ENCODE data around the gene TEAD1.

Gene TEAD1

DNA sequence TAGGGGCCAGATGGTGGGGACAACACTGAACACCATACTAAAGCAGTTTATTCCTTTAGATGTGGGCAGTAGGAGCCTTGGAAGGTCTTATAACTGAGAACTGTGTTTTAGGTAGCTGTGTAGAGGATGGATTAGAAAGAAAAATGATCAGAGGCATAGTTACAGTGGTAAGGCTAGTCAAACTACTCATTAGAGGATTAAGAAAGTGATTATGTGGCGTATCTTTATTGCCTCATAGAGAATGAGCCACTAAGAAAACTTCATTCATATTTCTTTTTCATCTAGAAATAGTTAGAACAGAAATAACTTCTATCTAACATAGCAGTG lies 179.1 kb downstream of the TEAD1 start:
- Mint-ChIP-seq H3K4me3 (no peak overlapping the region), H3K9me3 (no peaks in the 10 kb centered on the region), H3K36me3 (no peaks in the 10 kb centered on the region), H3K27ac (no peak overlapping the region), H3K27me3 (peaks cover 8% of the 10 kb centered on the region), H3K4me1 (no peaks in the 10 kb centered on the region)
- ATAC-seq, result no peak

DNA sequence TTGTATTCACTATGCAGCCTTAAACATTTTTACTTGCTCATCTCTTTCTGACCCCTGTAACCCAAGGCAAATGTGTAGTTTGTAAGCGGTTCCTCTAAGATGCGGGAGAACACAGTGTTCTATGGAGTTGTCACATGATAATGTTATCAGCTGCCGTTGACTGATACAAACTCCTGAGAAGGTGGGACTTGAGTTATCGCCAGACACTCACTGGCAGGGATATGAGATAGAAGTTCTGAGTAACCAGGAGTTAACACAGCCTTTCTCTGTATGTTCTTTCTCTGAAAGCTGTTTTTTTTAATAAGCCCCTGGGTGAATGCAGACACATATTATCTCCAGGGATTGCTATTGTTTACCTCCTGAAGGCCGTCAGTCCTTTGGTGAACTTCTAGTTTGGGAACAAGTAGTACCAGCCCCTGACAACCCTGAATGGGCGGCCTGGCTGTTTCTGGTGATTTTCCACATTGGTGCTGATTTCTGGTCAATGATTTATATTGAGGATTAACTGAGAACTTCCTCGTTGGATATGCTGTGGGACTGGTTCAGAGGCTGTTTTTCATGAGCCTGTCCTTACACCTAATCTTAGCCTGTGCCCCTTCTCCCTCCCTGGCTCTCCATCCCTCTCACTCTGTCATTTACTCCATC lies 179.6 kb downstream of the TEAD1 start:
- no peak for ATAC-seq
- no peaks in the 10 kb centered on the region for H3K36me3 Mint-ChIP-seq
- no peak overlapping the region for H3K27ac Mint-ChIP-seq
- peaks cover 8% of the 10 kb centered on the region for H3K27me3 Mint-ChIP-seq
- H3K4me1 Mint-ChIP-seq, result no peaks in the 10 kb centered on the region
- H3K9me3 Mint-ChIP-seq, result no peaks in the 10 kb centered on the region
- no peak overlapping the region for H3K4me3 Mint-ChIP-seq

DNA sequence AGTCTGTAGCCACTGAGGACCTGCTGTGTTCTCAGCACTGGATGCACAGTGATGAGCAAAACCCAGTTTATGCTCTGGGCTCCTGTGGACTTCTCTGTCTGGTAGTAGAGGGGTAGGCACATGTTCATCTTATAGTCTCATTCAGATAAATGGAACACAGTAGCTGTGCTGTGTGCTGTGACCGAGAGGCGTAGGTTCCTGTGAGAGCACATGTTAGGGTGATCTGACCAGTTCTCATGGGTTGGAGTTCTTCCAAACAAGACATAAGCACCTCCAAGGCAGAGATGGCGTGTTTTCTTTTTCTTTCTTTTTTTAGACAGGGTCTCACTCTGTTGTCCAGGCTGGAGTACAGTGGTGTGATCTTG lies 180.1 kb downstream of the TEAD1 start:
- Mint-ChIP-seq H3K27me3 (peaks cover 8% of the 10 kb centered on the region), H3K4me1 (no peaks in the 10 kb centered on the region), H3K36me3 (no peaks in the 10 kb centered on the region), H3K27ac (no peak overlapping the region), H3K4me3 (no peak overlapping the region), H3K9me3 (no peaks in the 10 kb centered on the region)
- no peak for ATAC-seq

DNA sequence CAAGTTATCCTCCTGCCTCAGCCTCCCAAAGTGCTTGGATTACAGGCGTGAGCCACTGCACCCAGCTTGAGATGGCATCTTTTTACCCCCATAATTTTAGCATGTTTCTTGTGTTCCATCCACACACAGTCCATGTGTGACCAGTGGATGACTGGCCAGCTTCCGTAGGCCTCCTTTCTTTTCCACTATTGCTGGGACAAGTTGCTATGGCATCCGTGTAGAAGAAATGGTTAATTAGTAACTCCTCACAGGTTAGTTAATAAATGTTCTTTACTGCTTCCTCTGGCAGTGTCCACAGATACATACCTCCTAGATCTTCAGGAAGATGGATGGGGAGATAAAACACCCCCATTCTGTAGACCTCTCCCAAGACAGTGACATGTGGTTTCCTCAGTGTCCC lies 180.6 kb downstream of the TEAD1 start:
- Mint-ChIP-seq H3K4me1 (no peaks in the 10 kb centered on the region), H3K27ac (no peak overlapping the region), H3K9me3 (no peaks in the 10 kb centered on the region), H3K4me3 (no peak overlapping the region), H3K27me3 (peaks cover 8% of the 10 kb centered on the region), H3K36me3 (no peaks in the 10 kb centered on the region)
- no peak for ATAC-seq

DNA sequence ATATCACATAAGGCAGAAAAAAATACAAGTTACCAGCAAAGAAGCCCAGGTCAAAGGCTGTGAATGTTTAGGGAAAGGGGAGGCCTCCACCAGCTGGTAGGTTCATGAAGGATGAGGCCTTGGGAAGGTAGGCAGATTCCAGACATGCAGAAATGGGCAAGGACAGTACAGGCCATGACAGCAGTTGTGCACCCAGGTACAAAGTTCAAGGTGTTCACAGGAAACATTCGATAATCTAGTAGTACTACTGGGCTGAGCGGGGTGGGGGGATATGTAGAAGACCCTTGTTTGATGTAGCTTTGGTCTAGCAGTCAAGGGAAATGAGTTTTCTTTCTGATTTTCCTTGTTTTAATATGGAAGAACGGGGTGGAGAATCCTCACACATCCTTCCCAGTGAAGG lies 182.1 kb downstream of the TEAD1 start:
- Mint-ChIP-seq H3K27ac (no peak overlapping the region), H3K9me3 (no peaks in the 10 kb centered on the region), H3K27me3 (peaks cover under 1% of the 10 kb centered on the region), H3K36me3 (no peaks in the 10 kb centered on the region), H3K4me1 (no peaks in the 10 kb centered on the region), H3K4me3 (no peak overlapping the region)
- no peak for ATAC-seq

DNA sequence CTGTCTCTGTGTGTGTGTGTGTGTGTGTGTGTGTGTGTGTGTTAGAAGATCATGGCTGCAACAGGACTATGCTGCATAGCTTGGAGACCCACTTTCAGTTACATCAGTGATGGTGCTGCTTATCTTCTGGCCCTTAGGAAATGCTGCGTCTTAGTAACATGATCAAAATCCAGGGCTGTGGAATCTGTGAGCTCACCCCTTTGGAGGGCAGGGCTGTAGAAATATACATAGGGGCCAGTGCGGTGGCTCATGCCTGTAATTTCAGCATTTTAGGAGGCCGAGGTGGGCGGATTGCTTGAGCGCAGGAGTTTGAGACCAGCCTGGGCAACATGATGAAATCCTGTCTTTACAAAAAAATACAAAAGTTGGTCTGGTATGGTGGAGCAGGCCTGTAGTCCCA lies 183.4 kb downstream of the TEAD1 start:
- no peak overlapping the region for H3K27ac Mint-ChIP-seq
- no peaks in the 10 kb centered on the region for H3K36me3 Mint-ChIP-seq
- H3K4me3 Mint-ChIP-seq, result no peak overlapping the region
- no peaks in the 10 kb centered on the region for H3K27me3 Mint-ChIP-seq
- no peak for ATAC-seq
- no peaks in the 10 kb centered on the region for H3K4me1 Mint-ChIP-seq
- H3K9me3 Mint-ChIP-seq, result no peaks in the 10 kb centered on the region

DNA sequence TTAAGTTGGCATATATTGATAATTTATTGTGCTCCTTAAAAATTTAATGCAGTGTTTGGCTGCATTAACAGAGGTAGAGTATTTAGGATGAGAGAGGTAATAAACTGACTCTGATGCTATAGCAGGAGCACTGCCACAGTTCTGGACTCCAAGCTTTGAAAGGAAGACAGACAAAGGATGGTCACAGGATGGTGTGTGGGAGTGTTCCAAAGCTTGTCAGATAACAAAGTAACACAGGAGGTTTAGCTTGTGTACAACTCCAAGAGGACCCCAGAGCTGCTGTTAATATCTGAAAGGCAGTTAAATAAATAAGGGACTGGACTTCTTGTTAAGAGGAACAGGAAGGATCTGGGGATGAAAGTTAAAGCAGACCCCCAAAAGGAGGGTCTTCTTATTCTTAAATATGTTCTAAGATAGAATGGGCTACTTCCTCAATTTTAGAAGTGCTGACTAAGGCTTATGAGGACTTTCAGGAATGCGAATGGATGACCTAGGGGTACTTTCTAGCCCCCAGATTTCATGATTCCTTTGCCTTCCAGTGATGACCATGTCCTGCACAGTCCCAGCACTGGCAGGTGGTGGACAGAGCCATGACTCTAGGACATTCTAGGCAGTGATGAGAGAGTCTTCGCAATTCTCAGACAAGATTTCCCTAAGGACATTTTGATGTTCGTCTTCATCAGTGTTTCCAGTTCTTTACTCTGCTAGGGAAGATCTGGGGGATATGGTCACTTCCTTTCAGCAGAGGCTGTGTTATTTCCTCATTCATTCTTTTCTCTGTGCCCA lies 185.8 kb downstream of the TEAD1 start:
- H3K27me3 Mint-ChIP-seq, result peaks cover 22% of the 10 kb centered on the region
- no peaks in the 10 kb centered on the region for H3K36me3 Mint-ChIP-seq

DNA sequence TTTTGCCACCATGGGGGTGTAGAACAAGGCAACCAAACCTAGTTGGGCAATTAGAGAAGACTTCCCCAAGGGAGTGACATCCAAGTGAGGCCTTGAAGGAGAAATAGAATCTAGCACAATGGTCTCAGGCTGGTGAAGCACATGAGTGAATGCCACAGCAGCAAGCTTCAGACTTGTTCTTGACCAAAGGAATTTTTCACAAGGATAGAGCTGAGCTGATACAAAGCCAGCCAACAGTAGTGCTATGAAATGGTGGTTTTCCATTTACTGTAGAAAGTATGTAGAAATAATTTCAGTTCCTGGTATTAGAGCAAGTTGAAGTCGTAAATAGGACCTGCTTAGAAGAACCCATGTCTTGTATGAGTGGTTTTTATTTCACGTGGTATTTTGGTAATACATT lies 186.6 kb downstream of the TEAD1 start:
- Mint-ChIP-seq H3K36me3 (no peaks in the 10 kb centered on the region), H3K27me3 (peaks cover 23% of the 10 kb centered on the region), H3K4me3 (no peak overlapping the region), H3K4me1 (peaks cover 9% of the 10 kb centered on the region), H3K9me3 (no peaks in the 10 kb centered on the region), H3K27ac (no peak overlapping the region)
- no peak for ATAC-seq

More for the DNA sequence above, 185.8 kb downstream of the TEAD1 start:
- no peak for ATAC-seq
- no peak overlapping the region for H3K4me3 Mint-ChIP-seq
- H3K4me1 Mint-ChIP-seq, result peaks cover 9% of the 10 kb centered on the region
- H3K9me3 Mint-ChIP-seq, result no peaks in the 10 kb centered on the region
- no peak overlapping the region for H3K27ac Mint-ChIP-seq

DNA sequence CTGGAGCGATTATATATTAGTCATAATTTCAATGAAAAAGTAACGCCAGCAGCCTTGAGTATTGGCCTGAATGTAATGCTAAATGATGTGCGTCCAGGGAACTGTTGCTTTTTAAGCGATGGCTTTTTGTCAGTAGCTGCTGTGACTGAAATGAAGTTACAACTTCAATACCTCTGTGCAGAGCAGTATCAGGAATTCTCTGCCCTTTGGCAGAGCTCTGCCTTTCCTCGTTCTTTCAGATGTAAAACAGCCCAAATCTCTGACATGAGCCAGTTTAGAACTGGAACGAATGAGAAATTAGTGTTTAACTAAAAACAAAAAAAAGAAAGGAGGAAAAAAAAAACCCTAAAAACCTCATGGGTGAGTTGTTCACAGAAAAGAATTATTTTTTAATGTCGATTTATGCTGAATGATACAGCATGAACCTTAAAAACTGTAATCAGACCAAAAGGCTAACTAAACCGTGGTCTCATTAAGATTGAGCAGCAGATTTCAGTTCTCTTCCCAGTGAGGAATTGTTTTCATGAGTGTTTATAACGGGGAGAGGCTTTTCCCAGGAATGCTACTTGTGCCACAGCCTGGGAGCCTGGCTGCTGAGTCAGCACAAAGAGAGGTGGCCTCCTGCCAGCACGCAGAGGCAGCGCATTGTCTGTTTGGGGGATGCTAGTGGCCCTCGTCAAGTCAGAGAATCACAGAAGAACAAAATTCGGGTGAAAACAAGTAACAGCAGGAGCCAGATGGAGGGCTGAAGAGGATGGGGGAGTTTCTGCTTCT lies 188.7 kb downstream of the TEAD1 start:
- no peak overlapping the region for H3K4me3 Mint-ChIP-seq
- no peaks in the 10 kb centered on the region for H3K9me3 Mint-ChIP-seq
- no peak for ATAC-seq
- H3K4me1 Mint-ChIP-seq, result peaks cover 9% of the 10 kb centered on the region
- peaks cover 23% of the 10 kb centered on the region for H3K27me3 Mint-ChIP-seq
- H3K36me3 Mint-ChIP-seq, result no peaks in the 10 kb centered on the region
- H3K27ac Mint-ChIP-seq, result no peak overlapping the region

DNA sequence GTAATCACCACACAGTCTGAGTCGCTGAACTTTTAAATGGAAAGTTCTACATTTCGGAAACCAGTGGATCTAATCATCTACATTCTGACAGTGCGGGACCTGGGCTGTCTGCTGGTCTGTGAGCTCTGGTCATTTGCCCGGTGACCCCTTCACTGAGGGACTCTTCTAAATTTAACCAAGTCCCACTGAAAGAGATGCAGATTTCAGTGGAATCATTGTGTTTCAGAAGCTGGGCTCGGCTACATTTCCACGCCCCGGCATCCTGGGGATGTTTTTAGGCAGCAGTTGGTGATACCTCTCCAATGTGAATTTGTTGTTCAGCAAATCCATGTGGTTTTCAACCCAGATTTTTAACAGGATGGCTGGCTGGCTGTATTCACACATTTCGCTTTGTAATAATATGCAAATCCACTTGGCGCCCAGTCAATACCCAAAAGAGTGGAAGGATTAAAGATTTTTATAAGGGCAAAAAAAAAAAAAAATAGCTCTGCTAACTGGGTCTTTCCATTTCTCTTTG lies 189.4 kb downstream of the TEAD1 start:
- Mint-ChIP-seq H3K27me3 (peaks cover 23% of the 10 kb centered on the region), H3K4me1 (peaks cover 9% of the 10 kb centered on the region), H3K9me3 (no peaks in the 10 kb centered on the region), H3K4me3 (no peak overlapping the region), H3K36me3 (no peaks in the 10 kb centered on the region), H3K27ac (no peak overlapping the region)
- no peak for ATAC-seq

DNA sequence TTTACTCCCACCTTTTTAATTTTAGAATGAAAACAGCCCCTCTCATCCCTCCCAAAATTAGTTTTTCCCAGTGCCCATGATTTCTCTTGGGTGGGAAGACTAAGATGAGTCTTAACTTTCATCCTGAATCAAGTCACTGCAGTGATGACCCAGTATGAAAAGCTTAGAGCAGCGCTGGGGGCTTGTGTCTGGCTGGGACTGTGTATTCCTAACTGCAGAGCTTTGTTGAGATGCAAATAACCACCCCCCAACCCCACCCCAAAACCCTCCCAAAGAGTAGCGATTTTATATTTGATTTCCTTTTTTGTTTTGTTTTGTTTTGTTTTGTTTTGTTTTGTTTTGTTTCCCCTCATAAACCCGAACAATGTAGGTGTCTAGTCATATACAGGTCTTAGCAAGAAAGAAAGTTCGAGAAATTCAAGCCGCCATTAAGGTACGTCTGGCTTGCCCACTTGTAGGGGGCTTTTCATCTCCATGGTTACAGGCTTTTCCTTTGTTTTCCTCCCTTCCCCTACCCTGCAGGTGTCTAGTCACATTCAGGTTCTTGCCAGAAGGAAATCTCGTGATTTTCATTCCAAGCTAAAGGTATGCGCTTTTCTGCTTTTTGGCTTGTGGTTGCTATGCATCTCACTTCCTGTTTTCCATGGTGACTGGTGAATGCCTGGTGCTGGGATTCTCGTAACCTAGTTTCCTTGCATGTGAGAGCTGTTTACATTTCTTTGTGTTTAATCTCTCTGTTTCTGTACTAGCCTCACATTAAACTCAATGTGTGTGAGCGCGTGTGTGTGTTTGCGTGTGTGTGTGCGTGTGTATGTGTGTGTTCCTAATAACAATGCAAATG lies 190.3 kb downstream of the TEAD1 start:
- H3K36me3 Mint-ChIP-seq, result no peaks in the 10 kb centered on the region
- H3K4me1 Mint-ChIP-seq, result peaks cover 9% of the 10 kb centered on the region
- no peak for ATAC-seq
- H3K9me3 Mint-ChIP-seq, result no peaks in the 10 kb centered on the region
- no peak overlapping the region for H3K4me3 Mint-ChIP-seq
- peaks cover 26% of the 10 kb centered on the region for H3K27me3 Mint-ChIP-seq
- H3K27ac Mint-ChIP-seq, result no peak overlapping the region

DNA sequence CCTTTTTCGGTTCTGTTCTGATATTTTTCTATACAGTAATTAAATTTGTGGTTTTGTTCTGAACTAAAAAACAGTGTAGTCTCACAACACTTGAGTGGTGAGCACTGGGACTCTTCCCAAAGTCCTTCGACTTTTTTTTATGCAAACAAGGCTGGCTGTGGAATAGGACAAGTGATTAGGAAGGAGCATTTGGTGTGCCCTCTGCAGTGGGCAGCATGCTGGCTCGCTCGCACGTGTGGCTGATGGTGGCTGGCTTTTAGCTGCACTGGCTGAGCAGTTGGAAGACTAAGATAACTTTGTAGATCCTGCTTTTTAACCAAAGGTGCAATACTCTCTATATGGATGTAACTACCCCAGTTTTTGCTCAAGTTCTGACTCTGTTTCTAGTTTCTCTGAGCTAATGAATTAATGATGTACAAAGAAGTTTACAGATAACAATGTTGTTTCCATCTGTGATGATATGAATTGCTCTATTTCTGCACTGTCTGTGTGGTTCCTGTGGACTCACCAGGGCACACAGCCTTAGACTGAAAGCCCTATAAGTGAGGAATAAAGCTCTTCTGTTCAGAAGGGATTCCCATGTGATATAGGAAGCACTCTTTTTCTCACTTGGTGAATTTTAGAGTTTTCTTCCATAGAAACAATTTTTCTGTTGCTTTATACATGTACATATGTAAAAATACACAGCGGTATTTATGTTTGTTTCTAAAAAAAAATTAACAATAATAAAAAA lies 191.8 kb downstream of the TEAD1 start:
- no peaks in the 10 kb centered on the region for H3K36me3 Mint-ChIP-seq
- H3K27me3 Mint-ChIP-seq, result peaks cover 37% of the 10 kb centered on the region
- peaks cover 2% of the 10 kb centered on the region for H3K9me3 Mint-ChIP-seq
- peaks cover 9% of the 10 kb centered on the region for H3K4me1 Mint-ChIP-seq
- H3K27ac Mint-ChIP-seq, result no peak overlapping the region
- H3K4me3 Mint-ChIP-seq, result no peak overlapping the region
- ATAC-seq, result no peak

DNA sequence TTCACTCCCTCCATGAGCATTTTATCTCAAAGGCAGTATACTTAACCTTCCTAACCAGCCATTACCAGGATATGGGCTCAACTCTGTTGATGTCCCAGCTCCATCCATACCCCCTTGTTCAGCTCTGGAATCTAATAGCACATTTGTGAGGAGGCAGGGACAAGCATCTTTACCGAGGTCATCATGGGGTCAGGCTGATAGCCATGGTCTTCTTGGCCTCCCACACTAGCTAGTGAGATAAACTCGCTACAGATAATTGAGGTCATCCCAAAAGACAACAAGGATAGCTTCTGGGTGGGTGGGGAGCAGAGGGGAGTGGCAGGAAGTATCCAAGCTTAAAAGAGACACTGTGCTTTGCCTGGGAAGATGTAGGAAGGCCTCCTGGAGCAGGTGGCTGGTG lies 193.3 kb downstream of the TEAD1 start:
- peak; percentile 9 for ATAC-seq
- H3K27ac Mint-ChIP-seq, result no peak overlapping the region
- H3K4me3 Mint-ChIP-seq, result no peak overlapping the region

DNA sequence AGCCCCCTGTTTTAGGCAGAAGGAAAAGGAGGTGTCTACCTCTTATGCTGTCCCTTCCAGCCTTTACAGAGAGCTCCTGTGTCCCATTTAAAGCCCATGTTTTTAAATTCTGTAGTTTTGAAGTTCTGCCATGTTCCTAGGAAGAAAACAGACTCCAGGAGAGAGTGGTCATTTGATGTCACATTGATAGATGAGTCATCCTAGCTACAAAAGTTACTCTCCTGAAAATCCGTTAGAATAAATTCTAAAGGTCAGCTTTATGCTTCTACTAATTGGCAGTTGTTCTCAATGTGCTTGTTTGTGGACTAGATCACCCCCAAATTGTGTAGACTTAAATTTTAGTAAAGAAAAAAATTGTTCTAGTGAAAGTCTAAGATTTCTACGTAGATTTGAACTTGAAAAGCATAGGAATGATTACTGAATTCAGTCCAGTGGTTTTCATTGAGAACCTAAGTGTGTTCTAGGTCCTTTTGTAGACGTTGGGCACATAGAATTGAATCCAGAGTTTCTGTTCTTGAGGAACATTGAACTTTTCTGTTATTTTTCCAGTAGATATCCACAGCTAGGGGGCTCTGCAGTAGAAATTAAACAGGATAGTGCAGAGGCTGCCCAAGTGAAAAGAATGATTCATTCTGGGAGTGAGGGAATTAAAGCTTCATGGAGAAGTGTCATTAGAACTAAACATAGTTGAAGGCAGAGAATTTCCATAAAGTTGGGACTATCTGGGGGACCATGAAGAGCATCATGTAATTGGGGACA lies 194.3 kb downstream of the TEAD1 start:
- Mint-ChIP-seq H3K4me1 (peaks cover 9% of the 10 kb centered on the region), H3K4me3 (no peak overlapping the region), H3K36me3 (no peaks in the 10 kb centered on the region), H3K27ac (no peak overlapping the region), H3K9me3 (peaks cover 2% of the 10 kb centered on the region), H3K27me3 (peaks cover 29% of the 10 kb centered on the region)
- no peak for ATAC-seq

More for the DNA sequence above, 193.3 kb downstream of the TEAD1 start:
- peaks cover 37% of the 10 kb centered on the region for H3K27me3 Mint-ChIP-seq
- peaks cover 2% of the 10 kb centered on the region for H3K9me3 Mint-ChIP-seq
- peaks cover 9% of the 10 kb centered on the region for H3K4me1 Mint-ChIP-seq
- no peaks in the 10 kb centered on the region for H3K36me3 Mint-ChIP-seq
